HEK293 (cell line): ENCODE results near the gene METTL24.

Experiments
- PRDM1 ChIP-seq: fragments of 450-650 bp; formaldehyde crosslinking; IDR thresholded peaks from 2 replicates; pipeline ENCODE4; 2016; ENCODE audit warnings: missing biosample characterization, missing genetic modification characterization
- REPIN1 ChIP-seq: fragments of 450-650 bp; formaldehyde crosslinking; IDR thresholded peaks from 2 replicates; pipeline ENCODE4 v1.5.1; 2017; ENCODE audit warnings: missing biosample characterization, missing genetic modification characterization, low read depth
- ZIC2 ChIP-seq: fragments of 450-650 bp; formaldehyde crosslinking; IDR thresholded peaks from 2 replicates; pipeline ENCODE4 v1.5.1; 2016; ENCODE audit warnings: missing biosample characterization, missing genetic modification characterization
- ZNF76 ChIP-seq: fragments of 450-650 bp; formaldehyde crosslinking; IDR thresholded peaks from 2 replicates; pipeline ENCODE4; 2016; ENCODE audit warnings: low read depth, missing biosample characterization, missing genetic modification characterization, borderline replicate concordance
- TF ChIP-seq, protein P1 (sequence below): fragments of 450-650 bp; formaldehyde crosslinking; IDR thresholded peaks from 2 replicates; pipeline ENCODE4 v1.5.1; 2016; ENCODE audit warnings: missing biosample characterization, missing genetic modification characterization

DNA sequence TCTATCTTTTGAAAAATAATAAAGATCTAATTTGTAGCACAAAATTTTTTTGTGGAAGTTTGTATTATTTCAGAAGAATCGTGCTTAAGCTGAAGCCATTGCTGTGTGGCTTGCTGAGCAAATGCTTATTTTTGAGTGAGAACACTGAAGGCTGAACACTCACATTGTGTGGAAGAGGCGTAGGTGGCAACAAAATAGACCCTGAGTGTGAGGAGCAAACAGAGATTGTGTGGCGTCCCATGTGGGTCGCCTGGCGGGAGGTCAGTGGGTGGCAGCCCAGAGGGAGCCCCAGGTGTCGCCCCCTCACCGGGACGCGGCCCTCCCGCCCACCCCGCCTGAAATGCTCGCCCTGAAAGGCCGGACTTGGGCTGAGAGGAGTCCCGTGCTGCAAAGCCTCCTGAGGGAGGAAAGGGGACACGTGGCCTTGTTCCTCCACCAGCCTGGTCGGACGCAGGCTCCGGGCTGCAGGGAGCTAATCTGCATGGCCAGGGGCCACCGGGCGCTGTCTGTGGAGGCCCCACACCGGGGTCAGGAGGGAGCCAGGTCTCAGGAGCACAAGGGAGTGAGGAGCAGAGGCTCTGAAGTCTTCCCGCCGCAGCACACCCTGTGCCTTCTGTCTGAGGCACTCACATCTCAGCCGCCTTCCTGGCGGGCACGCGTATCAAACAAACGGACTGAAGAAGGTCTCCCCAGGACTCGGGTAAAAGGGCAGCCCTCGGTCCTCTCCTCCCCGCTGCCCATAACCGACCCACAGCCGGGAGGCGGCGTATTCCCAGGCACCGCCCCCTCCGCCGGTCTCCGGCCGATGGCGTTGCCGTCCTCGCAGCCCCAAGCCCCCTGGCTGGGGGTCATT lies 41.3 kb upstream of the METTL24 start:
- TF ChIP-seq, protein P1, sequence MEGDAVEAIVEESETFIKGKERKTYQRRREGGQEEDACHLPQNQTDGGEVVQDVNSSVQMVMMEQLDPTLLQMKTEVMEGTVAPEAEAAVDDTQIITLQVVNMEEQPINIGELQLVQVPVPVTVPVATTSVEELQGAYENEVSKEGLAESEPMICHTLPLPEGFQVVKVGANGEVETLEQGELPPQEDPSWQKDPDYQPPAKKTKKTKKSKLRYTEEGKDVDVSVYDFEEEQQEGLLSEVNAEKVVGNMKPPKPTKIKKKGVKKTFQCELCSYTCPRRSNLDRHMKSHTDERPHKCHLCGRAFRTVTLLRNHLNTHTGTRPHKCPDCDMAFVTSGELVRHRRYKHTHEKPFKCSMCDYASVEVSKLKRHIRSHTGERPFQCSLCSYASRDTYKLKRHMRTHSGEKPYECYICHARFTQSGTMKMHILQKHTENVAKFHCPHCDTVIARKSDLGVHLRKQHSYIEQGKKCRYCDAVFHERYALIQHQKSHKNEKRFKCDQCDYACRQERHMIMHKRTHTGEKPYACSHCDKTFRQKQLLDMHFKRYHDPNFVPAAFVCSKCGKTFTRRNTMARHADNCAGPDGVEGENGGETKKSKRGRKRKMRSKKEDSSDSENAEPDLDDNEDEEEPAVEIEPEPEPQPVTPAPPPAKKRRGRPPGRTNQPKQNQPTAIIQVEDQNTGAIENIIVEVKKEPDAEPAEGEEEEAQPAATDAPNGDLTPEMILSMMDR (tag by site-specific recombination), result no peak
- no peak for TF ChIP-seq ZNF76 (tag by site-specific recombination)
- no peak for TF ChIP-seq REPIN1 (tag by site-specific recombination)
- 0 out of 2 replicates have a peak, but pooled peaks have one; percentile 18 for TF ChIP-seq ZIC2
- no peak for TF ChIP-seq PRDM1 (tag by site-specific recombination)
